ENCODE measurements around the gene HOMER3.
A peak's percentile ranks its signal among the peaks of the same experiment; 100 is the strongest.
"Not testable (repeated sequence)": the region's sequence is repeated elsewhere in the genome, so short reads cannot be mapped to it uniquely, and the experiment has no call there.

Gene HOMER3

GRCh38 chr19:18952364-18953003, 11.5 kb upstream of the HOMER3 start:
- DNase-seq = not testable (repeated sequence)

GRCh38 chr19:18951721-18952281, 10.8 kb upstream of the HOMER3 start:
- DNase-seq = no peak

GRCh38 chr19:18949858-18950257, 8.8 kb upstream of the HOMER3 start:
- no peak for DNase-seq

- no peak for DNase-seq
Observed at GRCh38 chr19:18948976-18949356, 7.9 kb upstream of the HOMER3 start.

GRCh38 chr19:18948075-18948975, 7.3 kb upstream of the HOMER3 start:
- no peak for DNase-seq

- peak in 2 of 3 experiments; percentile 12 to 55 for DNase-seq
Observed at GRCh38 chr19:18946918-18947317, 5.9 kb upstream of the HOMER3 start.

- no peak for DNase-seq
Observed at GRCh38 chr19:18946335-18946734, 5.3 kb upstream of the HOMER3 start.

- DNase-seq = no peak
Observed at GRCh38 chr19:18945297-18945696, 4.3 kb upstream of the HOMER3 start.

- DNase-seq = no peak
Observed at GRCh38 chr19:18943465-18943864, 2.4 kb upstream of the HOMER3 start.

- DNase-seq = no peak
Observed at GRCh38 chr19:18942692-18943091, 1.7 kb upstream of the HOMER3 start.

GRCh38 chr19:18941628-18942354, 774 bp upstream of the HOMER3 start:
- no peak for DNase-seq

- DNase-seq = peak in 1 of 3 experiments; percentile 4
Observed at GRCh38 chr19:18939922-18940768, 872 bp downstream of the HOMER3 start.

- no peak for DNase-seq
Observed at GRCh38 chr19:18939163-18939562, 1.9 kb downstream of the HOMER3 start.

GRCh38 chr19:18933297-18933696, 7.7 kb downstream of the HOMER3 start:
- DNase-seq = no peak

GRCh38 chr19:18932216-18932841, 8.7 kb downstream of the HOMER3 start:
- DNase-seq = peak in 2 of 3 experiments; percentile 15 to 21

GRCh38 chr19:18931316-18932162, 9.5 kb downstream of the HOMER3 start:
- no peak for DNase-seq

GRCh38 chr19:18929311-18929710, 11.7 kb downstream of the HOMER3 start:
- no peak for DNase-seq

GRCh38 chr19:18928018-18928805, 12.8 kb downstream of the HOMER3 start:
- no peak for DNase-seq

- DNase-seq = no peak
Observed at GRCh38 chr19:18924684-18925213, 16.3 kb downstream of the HOMER3 start.
